HG02678 (cell line): Measurements from ENCODE around the gene DPH5.

Experiments
- ATAC-seq: cut with Tn5 transposase; IDR thresholded peaks from one replicate; pipeline ENCODE4 v1.9.1; 2021; ENCODE audit warnings: mild to moderate bottlenecking, moderate library complexity; ENCODE audit not compliant: unreplicated experiment

DPH5 gene

DNA sequence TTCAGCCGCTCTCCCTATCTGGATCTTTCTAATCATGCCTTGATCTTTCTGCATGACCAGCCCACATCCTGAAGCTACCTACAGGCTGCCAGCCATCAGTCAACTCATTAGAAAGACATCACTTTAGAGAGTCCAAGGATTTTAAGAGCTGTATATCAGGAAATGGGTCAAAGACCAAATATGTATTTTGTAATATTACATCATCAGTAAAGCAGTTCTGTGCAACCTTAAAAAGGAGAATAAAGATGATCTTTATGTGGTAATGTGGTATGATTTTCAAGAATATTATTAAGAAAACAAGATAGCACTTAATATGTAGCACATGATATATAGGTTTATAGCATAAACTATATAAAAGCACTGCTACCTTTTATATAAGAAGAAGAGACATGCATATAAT lies 82.1 kb downstream of the DPH5 start:
- no peak for ATAC-seq

- ATAC-seq, result no peak
Observed at GRCh38 chr1:100942304-100943046, 83.1 kb downstream of the DPH5 start.

DNA sequence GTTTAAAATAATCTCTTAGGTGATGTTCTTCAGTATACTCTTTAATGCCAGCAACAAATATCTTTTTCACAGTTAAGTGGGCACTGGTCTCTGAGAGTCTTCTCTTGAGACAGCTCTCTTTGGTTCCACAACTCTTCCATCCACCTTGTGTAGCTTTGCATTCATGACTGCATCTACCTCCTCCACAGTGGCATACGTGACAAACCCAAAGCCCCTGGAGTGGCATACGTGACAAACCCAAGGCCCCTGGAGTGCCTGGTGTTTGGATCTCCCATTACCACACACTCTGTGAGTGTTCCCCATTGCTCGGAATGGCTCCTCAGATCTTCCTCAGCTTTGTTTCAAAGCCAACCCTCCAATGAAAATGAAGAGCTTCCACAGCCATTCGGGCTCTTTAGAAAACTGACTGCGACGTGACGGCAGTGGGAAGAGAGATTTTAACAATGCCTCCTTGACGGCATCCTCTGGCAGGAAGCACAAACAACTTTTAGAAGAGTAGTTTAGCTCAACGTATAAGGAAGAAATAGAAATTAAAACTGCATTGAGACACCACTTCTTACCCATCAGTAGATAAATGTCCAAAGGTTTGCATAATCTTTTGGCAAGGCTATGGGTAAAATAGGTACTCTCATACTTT lies 83.9 kb downstream of the DPH5 start:
- no peak for ATAC-seq

- ATAC-seq, result no peak
Observed at GRCh38 chr1:100941098-100941527, 84.5 kb downstream of the DPH5 start.
